SK-N-DZ (cell line): Measurements from ENCODE around the gene PODN.
A peak's percentile ranks its signal among the peaks of the same experiment; 100 is the strongest.

ENCODE experiments used
- DNase-seq: peaks from one replicate; pipeline ENCODE4 v3.0.0-alpha.2; 2015; ENCODE audit warnings: low spot score

The PODN gene

GRCh38 chr1:53074313-53075154 is 12.5 kb downstream of the PODN start:
- no peak for DNase-seq

DNA sequence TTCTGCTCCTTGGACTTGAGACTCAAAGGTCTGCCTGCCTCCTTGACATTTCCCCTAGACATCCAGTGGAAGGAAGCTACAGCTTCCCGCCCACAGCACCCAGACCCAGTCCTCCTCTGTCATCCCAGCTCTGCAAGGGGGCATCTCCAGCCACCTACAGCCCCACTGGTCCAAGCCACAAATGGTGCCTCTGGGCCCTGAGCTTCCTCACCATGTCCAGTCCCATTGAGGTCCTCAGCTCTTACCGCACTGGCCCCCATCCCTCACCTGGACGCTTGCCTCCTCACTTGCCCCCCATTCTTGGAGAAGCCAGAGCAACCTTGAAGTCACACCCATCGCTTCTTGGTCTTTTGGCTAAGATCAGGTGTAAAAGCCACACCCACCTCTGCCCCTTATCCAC is 13.2 kb downstream of the PODN start:
- DNase-seq: no peak

DNA sequence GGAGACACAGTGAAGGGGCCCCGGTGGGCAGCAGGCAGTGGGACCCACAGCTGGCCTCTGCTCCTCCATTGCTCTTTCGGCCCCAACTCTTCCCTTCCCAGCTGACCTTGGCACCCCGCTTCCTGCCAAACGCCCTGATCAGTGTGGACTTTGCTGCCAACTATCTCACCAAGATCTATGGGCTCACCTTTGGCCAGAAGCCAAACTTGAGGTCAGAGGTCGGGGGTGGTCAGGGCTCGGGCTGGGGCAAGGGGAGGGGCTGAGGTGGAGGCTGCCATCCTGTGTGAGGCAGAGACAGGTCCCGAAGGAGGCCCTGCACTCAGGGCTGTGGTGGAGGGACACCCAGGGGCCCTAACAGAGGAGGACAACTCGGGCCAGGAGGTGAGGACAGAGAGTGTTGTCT is 13.7 kb downstream of the PODN start:
- no peak for DNase-seq

GRCh38 chr1:53076165-53076564 is 14.2 kb downstream of the PODN start:
- DNase-seq: no peak

DNA sequence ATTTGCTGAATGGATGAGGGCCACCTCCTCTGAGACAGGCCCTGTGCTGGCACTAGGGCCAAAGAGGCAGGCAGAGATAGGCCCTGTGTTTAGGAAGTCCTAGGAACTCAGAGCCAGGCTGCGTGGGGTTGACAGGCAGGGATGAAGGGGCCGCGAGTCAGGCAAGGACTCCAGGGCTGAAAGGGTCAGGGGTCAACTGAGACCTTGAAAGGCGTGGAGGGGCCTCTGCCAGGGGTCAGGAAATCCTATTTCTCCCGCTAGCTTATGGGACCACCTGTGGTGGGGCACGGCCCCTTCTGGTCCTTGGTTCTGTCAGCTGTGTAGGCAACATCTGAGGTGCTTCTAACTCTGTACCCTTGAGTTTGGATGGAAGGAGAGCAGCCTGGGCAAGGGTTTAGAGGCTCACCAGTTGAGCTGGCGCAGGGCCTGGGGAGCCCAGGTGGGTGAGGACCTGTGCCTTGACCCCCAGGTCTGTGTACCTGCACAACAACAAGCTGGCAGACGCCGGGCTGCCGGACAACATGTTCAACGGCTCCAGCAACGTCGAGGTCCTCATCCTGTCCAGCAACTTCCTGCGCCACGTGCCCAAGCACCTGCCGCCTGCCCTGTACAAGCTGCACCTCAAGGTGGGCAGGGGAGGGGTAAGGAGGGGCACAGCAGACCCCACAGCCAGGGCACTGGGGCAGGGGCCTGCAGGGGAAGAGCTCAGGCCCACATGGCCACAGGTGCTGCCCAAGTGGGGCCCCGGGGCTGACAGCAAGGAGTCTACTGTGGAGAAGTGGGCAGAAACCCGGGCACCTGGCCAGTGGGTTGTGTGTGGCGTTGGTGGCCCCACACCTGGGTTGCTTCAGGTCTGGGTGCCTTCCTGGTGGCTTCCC is 14.9 kb downstream of the PODN start:
- no peak for DNase-seq

GRCh38 chr1:53077599-53077965 is 15.6 kb downstream of the PODN start:
- DNase-seq: no peak

DNA sequence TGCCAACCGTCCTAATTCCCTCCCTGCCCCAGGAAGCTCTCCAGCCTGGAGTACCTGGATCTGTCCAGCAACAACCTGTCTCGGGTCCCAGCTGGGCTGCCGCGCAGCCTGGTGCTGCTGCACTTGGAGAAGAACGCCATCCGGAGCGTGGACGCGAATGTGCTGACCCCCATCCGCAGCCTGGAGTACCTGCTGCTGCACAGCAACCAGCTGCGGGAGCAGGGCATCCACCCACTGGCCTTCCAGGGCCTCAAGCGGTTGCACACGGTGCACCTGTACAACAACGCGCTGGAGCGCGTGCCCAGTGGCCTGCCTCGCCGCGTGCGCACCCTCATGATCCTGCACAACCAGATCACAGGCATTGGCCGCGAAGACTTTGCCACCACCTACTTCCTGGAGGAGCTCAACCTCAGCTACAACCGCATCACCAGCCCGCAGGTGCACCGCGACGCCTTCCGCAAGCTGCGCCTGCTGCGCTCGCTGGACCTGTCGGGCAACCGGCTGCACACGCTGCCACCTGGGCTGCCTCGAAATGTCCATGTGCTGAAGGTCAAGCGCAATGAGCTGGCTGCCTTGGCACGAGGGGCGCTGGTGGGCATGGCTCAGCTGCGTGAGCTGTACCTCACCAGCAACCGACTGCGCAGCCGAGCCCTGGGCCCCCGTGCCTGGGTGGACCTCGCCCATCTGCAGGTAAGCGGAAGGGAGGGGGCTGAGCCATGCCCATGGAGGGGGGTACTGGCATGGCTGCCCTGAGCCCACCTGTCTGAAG is 16.5 kb downstream of the PODN start:
- DNase-seq: no peak

GRCh38 chr1:53079251-53079650 is 17.2 kb downstream of the PODN start:
- DNase-seq: no peak

- DNase-seq: no peak
Measured at GRCh38 chr1:53080041-53080440, 18.0 kb downstream of the PODN start.

DNA sequence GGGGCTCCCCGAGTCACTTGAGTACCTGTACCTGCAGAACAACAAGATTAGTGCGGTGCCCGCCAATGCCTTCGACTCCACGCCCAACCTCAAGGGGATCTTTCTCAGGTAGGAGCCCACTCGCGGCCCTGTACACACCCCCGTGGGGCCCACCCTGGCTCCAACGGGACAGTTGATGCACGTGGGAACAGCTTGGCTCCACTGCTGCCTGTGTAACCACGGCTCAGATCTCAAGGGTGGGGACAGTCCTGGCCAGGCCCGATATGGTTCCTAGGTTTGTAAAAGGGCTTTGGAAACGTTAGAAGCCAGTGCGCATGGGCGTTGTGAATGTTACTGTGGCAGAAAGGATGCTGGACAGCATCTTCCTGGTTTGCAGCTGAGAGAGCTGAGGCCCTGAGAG is 18.8 kb downstream of the PODN start:
- no peak for DNase-seq

DNA sequence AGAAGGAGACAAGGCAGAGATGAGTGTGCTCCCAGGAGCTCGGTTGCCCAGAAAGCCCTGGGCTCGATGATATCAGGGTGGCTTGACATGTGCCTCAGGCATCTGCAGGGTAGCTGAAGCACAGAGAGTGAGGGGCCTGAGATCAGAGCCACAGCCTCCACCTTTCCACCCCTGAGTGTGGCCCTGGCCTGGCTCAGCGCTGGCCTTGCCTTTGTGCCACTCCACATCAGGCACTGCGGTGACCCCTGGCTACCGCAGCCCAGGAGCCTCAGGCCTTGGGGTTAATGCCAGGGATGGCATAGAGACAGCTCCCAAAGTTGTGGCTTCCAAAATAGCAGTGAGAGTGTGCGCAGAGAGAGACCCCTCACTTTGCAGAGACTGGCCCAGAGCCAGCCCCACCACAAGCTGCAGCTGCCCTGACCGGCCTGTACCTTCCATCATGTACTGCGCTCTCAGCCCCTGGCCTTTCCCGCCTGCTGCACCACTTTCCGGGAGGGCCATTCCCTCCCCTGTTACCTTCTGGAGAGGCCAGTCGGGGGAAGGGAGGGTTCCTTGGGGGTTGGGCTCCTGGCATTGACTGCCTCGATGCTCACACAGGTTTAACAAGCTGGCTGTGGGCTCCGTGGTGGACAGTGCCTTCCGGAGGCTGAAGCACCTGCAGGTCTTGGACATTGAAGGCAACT is 19.5 kb downstream of the PODN start:
- DNase-seq: no peak

DNA sequence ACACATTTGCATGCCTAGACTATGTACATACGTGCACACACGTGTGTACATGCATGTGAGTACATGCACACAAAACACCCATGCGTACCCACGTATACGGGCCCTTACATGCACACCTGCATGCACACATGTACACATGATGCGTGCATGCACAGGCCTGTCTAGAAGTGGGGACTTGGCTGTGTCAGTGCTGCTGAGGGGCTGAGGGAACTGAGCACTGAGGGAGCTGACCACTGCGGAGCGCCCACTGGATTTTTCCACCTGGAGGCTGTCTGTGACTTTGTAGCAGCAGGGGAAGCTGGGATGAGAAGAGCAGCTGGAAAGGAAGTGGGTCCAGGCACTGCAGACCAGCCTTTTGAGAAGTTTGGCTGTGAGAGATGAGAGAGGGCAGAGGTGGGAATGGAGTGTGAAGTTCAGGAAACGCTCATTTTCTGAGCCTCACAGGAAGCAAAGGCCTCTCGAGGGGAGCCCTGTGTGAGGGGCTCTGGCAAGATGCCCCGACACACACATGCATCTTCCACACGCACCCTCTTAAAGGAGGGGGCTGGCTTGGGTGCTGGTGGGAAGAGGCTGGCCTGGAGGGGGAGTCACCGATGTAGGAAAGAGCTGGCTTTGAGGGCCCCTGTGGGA is 20.9 kb downstream of the PODN start:
- DNase-seq: no peak

GRCh38 chr1:53083636-53084588 is 21.9 kb downstream of the PODN start:
- DNase-seq: no peak

DNA sequence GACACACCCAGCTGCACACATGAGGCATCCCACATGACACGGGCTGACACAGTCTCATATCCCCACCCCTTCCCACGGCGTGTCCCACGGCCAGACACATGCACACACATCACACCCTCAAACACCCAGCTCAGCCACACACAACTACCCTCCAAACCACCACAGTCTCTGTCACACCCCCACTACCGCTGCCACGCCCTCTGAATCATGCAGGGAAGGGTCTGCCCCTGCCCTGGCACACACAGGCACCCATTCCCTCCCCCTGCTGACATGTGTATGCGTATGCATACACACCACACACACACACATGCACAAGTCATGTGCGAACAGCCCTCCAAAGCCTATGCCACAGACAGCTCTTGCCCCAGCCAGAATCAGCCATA is 22.6 kb downstream of the PODN start:
- DNase-seq: no peak

GRCh38 chr1:53085405-53085804 is 23.4 kb downstream of the PODN start:
- no peak for DNase-seq

- peak; percentile 26 for DNase-seq
Measured at GRCh38 chr1:53086491-53087070, 24.6 kb downstream of the PODN start.

- DNase-seq: no peak
Measured at GRCh38 chr1:53087332-53088285, 25.6 kb downstream of the PODN start.

DNA sequence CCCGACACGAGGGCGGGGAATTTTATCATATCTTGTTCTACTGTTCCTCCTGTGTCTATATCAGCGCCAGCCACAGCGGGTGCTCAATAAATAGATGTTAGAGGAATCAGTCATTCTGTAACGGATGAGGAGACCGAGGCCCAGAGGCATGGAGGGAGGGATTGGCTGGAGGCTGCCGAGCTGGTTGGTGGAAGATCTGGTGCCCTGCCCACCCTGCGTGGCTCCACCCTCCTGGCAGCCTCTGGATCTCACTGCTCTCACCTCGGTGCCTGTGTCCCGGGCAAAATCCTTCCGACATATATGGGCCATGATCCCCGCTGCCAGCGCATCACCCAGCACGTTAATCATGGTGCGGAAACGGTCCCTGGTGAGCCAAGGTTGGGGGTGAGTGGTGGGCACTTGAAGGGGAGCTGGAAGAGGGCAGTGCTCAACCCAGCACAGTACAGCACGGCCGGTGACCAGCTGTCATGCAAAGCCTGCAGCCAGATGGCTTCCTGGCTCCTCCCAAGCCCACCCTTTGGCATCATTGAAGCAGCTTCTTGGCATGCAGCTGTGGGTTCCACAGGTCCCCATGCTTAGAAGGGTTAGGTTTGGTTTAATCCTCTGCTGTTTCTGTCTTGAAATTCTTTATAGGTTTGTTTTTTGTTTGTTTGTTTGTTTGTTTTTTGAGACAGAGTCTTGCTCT is 26.7 kb downstream of the PODN start:
- DNase-seq: peak; percentile 24
